H9 (cell line): ENCODE measurements around the gene ZG16. TPM values are rescaled to one million over a fixed set of nuclear protein-coding genes. Genes with fewer than 3 reads are reported as not detected.

Source experiments
- DNase-seq: peaks from one replicate; pipeline ENCODE4 v3.0.0-alpha.2; 2017
- H2AFZ ChIP-seq: one replicate; pipeline ENCODE4 v1.6.1; 2013; ENCODE audit warnings: mild to moderate bottlenecking, low read length, control low read depth, moderate library complexity
- H2AK5ac ChIP-seq: 2 replicates; pipeline ENCODE4 v1.6.1; 2013; ENCODE audit warnings: low read length, control low read depth, mixed read lengths; ENCODE audit not compliant: insufficient read length
- H2BK120ac ChIP-seq: one replicate; pipeline ENCODE4 v1.6.1; 2013; ENCODE audit warnings: low read depth, mild to moderate bottlenecking, low read length, control low read depth, inconsistent platforms; ENCODE audit not compliant: poor library complexity, severe bottlenecking
- H2BK12ac ChIP-seq: 2 replicates; pipeline ENCODE4 v1.6.1; 2013; ENCODE audit warnings: low read length, control low read depth, mixed read lengths, low read depth; ENCODE audit not compliant: insufficient read length
- H2BK15ac ChIP-seq: 2 replicates; pipeline ENCODE4 v1.6.1; 2013; ENCODE audit warnings: low read depth, low read length, control low read depth
- H2BK20ac ChIP-seq: one replicate; pipeline ENCODE4 v1.6.1; 2013; ENCODE audit warnings: low read depth, mild to moderate bottlenecking, low read length, control low read depth, inconsistent platforms; ENCODE audit not compliant: poor library complexity, severe bottlenecking
- H2BK5ac ChIP-seq: 2 replicates; pipeline ENCODE4 v1.6.1; 2013; ENCODE audit warnings: low read length, control low read depth, mixed read lengths; ENCODE audit not compliant: insufficient read length
- H3K14ac ChIP-seq: 2 replicates; pipeline ENCODE4 v1.6.1; 2013; ENCODE audit warnings: low read length, control low read depth; ENCODE audit not compliant: insufficient read depth
- H3K18ac ChIP-seq: 2 replicates; pipeline ENCODE4 v1.6.1; 2013; ENCODE audit warnings: low read depth, mild to moderate bottlenecking, mixed read lengths, low read length, control low read depth; ENCODE audit not compliant: insufficient read length
- H3K23ac ChIP-seq: 2 replicates; pipeline ENCODE4 v1.6.1; 2013; ENCODE audit warnings: low read length, control low read depth, mixed read lengths, low read depth; ENCODE audit not compliant: insufficient read length
- H3K23me2 ChIP-seq: 2 replicates; pipeline ENCODE4 v1.6.1; 2013; ENCODE audit warnings: low read depth, mild to moderate bottlenecking, mixed read lengths, low read length, control low read depth; ENCODE audit not compliant: insufficient read length, poor library complexity, severe bottlenecking
- H3K27ac ChIP-seq: 2 replicates; pipeline ENCODE4 v1.5.1; 2013; ENCODE audit warnings: low read length, control low read depth, mixed read lengths, low read depth; ENCODE audit not compliant: insufficient read length
- H3K27me3 ChIP-seq: 2 replicates; pipeline ENCODE4 v1.6.1; 2013; ENCODE audit warnings: low read length, control low read depth, inconsistent platforms; ENCODE audit not compliant: insufficient read depth
- H3K4ac ChIP-seq: 2 replicates; pipeline ENCODE4 v1.6.1; 2013; ENCODE audit warnings: low read depth, mild to moderate bottlenecking, control low read depth, inconsistent platforms, low read length, moderate library complexity
- H3K4me1 ChIP-seq: 2 replicates; pipeline ENCODE4 v1.6.1; 2013; ENCODE audit warnings: low read length, control low read depth, inconsistent platforms; ENCODE audit not compliant: insufficient read depth
- H3K4me2 ChIP-seq: 2 replicates; pipeline ENCODE4 v1.6.1; 2013; ENCODE audit warnings: low read length, control low read depth, mixed read lengths; ENCODE audit not compliant: insufficient read length, insufficient read depth
- H3K56ac ChIP-seq: 2 replicates; pipeline ENCODE4 v1.6.1; 2013; ENCODE audit warnings: low read depth, mild to moderate bottlenecking, mixed read lengths, low read length, control low read depth; ENCODE audit not compliant: insufficient read length
- H3K79me1 ChIP-seq: 2 replicates; pipeline ENCODE4 v1.6.1; 2013; ENCODE audit warnings: low read depth, mild to moderate bottlenecking, moderate library complexity, low read length, control low read depth, inconsistent platforms; ENCODE audit not compliant: insufficient read depth, poor library complexity, severe bottlenecking
- H3K79me2 ChIP-seq: 2 replicates; pipeline ENCODE4 v1.6.1; 2013; ENCODE audit warnings: low read length, control low read depth, inconsistent platforms; ENCODE audit not compliant: insufficient read depth
- H3K9ac ChIP-seq: 2 replicates; pipeline ENCODE4 v1.6.1; 2013; ENCODE audit warnings: low read length, control low read depth, mixed read lengths; ENCODE audit not compliant: insufficient read length; ENCODE audit errors: extremely low read depth
- H3K9me3 ChIP-seq: one replicate; pipeline ENCODE4 v1.6.1; 2013; ENCODE audit warnings: low read depth, low read length, inconsistent platforms; ENCODE audit not compliant: control insufficient read depth
- H3T11ph ChIP-seq: one replicate; pipeline ENCODE4 v1.6.1; 2013; ENCODE audit warnings: mild to moderate bottlenecking, low read length, control low read depth, inconsistent platforms
- H4K20me1 ChIP-seq: one replicate; pipeline ENCODE4 v1.6.1; 2013; ENCODE audit not compliant: control insufficient read depth, insufficient read length, insufficient read depth
- H4K5ac ChIP-seq: 2 replicates; pipeline ENCODE4 v1.6.1; 2013; ENCODE audit warnings: low read depth, mild to moderate bottlenecking, mixed read lengths, low read length, control low read depth; ENCODE audit not compliant: insufficient read length
- H4K8ac ChIP-seq: replicated peaks from 2 replicates; pipeline ENCODE4 v1.6.1; 2013; ENCODE audit warnings: low read length, control low read depth, mixed read lengths, low read depth; ENCODE audit not compliant: insufficient read length
- H4K91ac ChIP-seq: 2 replicates; pipeline ENCODE4 v1.6.1; 2013; ENCODE audit warnings: low read depth, mild to moderate bottlenecking, moderate library complexity, mixed read lengths, low read length, control low read depth; ENCODE audit not compliant: insufficient read length
- H3K27ac Mint-ChIP-seq, 3 experiments: 2 replicates in 2 of 3; 3 replicates in 1 of 3; pipeline ENCODE4 v1.8.0; 2020 to 2021; ENCODE audit warnings: mixed read lengths in 3 of 3, mild to moderate bottlenecking in 1 of 3, moderate library complexity in 1 of 3
- H3K27me3 Mint-ChIP-seq: 2 replicates; pipeline ENCODE4 v1.8.0; 2021; ENCODE audit warnings: low read depth, mild to moderate bottlenecking, moderate library complexity, mixed read lengths
- H3K36me3 Mint-ChIP-seq, 3 experiments: 2 replicates in 2 of 3; 3 replicates in 1 of 3; pipeline ENCODE4 v1.8.0; 2020 to 2021; ENCODE audit warnings: low read depth in 3 of 3, mixed read lengths in 3 of 3; ENCODE audit not compliant: insufficient read depth in 1 of 3
- H3K4me1 Mint-ChIP-seq, 2 experiments: 2 replicates each; pipeline ENCODE4 v1.8.0; 2020; ENCODE audit warnings: mixed read lengths in 2 of 2
- H3K4me3 Mint-ChIP-seq, 2 experiments: 2 replicates in 1 of 2; 3 replicates in 1 of 2; pipeline ENCODE4 v1.8.0; 2020 to 2021; ENCODE audit warnings: mild to moderate bottlenecking in 2 of 2, mixed read lengths in 2 of 2, moderate library complexity in 1 of 2
- H3K9me3 Mint-ChIP-seq, 2 experiments: 2 replicates in 1 of 2; 3 replicates in 1 of 2; pipeline ENCODE4 v1.8.0; 2020; ENCODE audit warnings: mild to moderate bottlenecking in 2 of 2, mixed read lengths in 2 of 2, moderate library complexity in 1 of 2
- WGBS: extraction: QIAGEN DNeasy Blood & Tissue Kit; methylation state at CpG from one replicate; pipeline ENCODE4 v1.1.7; 2013; ENCODE audit warnings: missing lambda C conversion rate, low lambda C conversion rate, mixed read lengths; ENCODE audit not compliant: insufficient read length; ENCODE audit errors: extremely low coverage; 5-methylcytosine and 5-hydroxymethylcytosine counted together
- total RNA-seq: library from RNA; stranded (reverse); gene quantifications from 2 replicates; pipeline ENCODE4 v1.2.1, GENCODE V29; 2021
- TF ChIP-seq, protein P1 (sequence below): fragments of 200-600 bp; sonication (generic); conservative IDR thresholded peaks from 3 replicates; pipeline ENCODE4 v1.8.0; 2021; ENCODE audit warnings: antibody characterized with exemption, mild to moderate bottlenecking

Gene ZG16
- total RNA-seq, 1 experiment from 2014 or later, result not detected

DNA sequence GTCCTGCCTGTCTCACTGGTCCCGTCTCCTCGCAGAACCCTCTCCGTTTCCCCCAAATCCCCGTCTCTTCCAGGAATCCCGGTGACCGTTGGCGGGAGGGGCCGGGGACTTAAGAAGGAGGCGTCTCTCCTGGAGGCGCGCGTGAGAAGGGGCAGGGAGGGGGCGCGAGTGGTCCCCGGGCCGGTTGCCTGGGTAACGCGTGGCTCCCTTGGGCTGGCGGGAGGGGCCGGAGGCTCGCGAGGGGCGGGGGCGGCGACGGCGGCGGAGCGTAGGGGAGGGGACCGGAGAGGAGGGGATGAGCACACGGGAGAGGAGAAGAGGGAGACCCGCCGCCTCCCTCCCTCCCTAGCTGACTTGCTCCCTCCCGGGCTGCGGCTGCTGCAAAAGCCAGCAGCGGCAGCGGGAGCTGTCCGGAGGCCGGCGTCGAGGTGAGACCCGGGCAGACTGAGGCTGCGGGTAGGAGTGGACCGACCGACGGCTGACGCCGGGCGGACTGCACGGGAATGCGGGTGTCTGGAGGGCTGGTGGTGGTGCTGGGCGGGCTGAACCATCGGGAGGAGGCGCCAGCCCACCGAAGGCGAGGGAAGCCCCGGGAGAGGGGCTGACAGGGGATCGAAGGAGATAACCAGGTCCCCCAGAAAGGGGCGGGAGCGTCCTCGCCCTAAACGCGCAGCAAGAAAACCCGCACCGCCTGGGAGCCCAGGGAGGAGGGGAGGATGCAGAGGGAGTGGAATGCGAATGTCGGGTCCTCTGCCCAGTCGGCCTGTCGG lies 34.0 kb downstream of the ZG16 start, which contains the start of gene PRRT2:
Gene PRRT2 (plus strand): TSS at position 298 of the 770 bp plus-strand sequence. CDS start 862 bp downstream, outside the sequence.
- Histone ChIP-seq H3K4me2 (peak within 1 kb of the TSS; percentile 78), H2BK120ac (no peak within 1 kb of the TSS), H4K5ac (no peak within 1 kb of the TSS), H3K56ac (no peak within 1 kb of the TSS), H2BK5ac (no peak within 1 kb of the TSS), H3K79me2 (peaks cover 2% of the 10 kb centered on the region; the same call in 1 of the 2 replicates), H4K8ac (no peak within 1 kb of the TSS), H2BK15ac (no peak within 1 kb of the TSS), H3K4ac (no peak within 1 kb of the TSS), H2AFZ (no peak within 1 kb of the TSS), H3K4me1 (peaks cover 6% of the 10 kb centered on the region; the same call in 1 of the 2 replicates), H3K27ac (no peak within 1 kb of the TSS), H3K27me3 (no peaks in the 10 kb centered on the region), H3K79me1 (no peaks in the 10 kb centered on the region), H3K9ac (peak within 1 kb of the TSS; percentile 47), H2BK20ac (no peak within 1 kb of the TSS), H2BK12ac (no peak within 1 kb of the TSS), H2AK5ac (no peak within 1 kb of the TSS), H3T11ph (no peak within 1 kb of the TSS), H3K9me3 (no peaks in the 10 kb centered on the region), H3K14ac (peak within 1 kb of the TSS; percentile 64), H4K20me1 (no peaks in the 10 kb centered on the region), H3K18ac (peak within 1 kb of the TSS; percentile 36), H3K23me2 (peaks cover 51% of the 10 kb centered on the region), H3K23ac (no peak within 1 kb of the TSS), H4K91ac (no peak within 1 kb of the TSS)
- no CpG with 5 or more reads among the region's 69 CpGs for WGBS
- Mint-ChIP-seq H3K4me3 (peak within 1 kb of the TSS; percentile 80 to 96), H3K27me3 (no peaks in the 10 kb centered on the region; the same call in 1 of the 2 replicates), H3K9me3 (no peaks in the 10 kb centered on the region; a peak in 2 of 5 replicates), H3K4me1 (peaks cover 49 to 65% of the 10 kb centered on the region in 2 experiments), H3K36me3 (peaks cover 13 to 32% (median 15%) of the 10 kb centered on the region in 3 experiments), H3K27ac (peak within 1 kb of the TSS; percentile 96 to 99 (median 97))
- TF ChIP-seq, protein P1, sequence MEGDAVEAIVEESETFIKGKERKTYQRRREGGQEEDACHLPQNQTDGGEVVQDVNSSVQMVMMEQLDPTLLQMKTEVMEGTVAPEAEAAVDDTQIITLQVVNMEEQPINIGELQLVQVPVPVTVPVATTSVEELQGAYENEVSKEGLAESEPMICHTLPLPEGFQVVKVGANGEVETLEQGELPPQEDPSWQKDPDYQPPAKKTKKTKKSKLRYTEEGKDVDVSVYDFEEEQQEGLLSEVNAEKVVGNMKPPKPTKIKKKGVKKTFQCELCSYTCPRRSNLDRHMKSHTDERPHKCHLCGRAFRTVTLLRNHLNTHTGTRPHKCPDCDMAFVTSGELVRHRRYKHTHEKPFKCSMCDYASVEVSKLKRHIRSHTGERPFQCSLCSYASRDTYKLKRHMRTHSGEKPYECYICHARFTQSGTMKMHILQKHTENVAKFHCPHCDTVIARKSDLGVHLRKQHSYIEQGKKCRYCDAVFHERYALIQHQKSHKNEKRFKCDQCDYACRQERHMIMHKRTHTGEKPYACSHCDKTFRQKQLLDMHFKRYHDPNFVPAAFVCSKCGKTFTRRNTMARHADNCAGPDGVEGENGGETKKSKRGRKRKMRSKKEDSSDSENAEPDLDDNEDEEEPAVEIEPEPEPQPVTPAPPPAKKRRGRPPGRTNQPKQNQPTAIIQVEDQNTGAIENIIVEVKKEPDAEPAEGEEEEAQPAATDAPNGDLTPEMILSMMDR, result no peak
- DNase-seq, result peak; percentile 70
